ENCODE measurements around the gene TRABD2B.

DNA sequence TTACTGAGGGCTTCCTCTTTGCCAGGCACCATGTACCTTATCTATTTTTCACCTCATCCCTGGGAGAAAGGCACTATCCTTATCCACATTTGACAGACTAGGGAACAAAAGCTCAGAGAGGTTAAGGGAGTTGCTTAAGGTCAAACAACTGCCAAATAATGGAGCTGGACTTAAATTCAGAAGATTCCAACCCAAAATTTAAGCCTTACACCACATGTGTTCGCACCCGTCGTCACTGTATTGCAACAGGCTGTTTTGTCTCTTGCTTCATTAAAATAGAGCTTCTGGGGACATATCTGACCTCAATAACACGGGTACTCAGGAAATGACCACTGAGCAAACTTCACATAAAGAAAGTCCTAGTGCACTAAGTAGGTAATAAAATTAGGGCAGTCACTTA, 62.0 kb downstream of the TRABD2B start:
- TF ChIP-seq, protein P1, sequence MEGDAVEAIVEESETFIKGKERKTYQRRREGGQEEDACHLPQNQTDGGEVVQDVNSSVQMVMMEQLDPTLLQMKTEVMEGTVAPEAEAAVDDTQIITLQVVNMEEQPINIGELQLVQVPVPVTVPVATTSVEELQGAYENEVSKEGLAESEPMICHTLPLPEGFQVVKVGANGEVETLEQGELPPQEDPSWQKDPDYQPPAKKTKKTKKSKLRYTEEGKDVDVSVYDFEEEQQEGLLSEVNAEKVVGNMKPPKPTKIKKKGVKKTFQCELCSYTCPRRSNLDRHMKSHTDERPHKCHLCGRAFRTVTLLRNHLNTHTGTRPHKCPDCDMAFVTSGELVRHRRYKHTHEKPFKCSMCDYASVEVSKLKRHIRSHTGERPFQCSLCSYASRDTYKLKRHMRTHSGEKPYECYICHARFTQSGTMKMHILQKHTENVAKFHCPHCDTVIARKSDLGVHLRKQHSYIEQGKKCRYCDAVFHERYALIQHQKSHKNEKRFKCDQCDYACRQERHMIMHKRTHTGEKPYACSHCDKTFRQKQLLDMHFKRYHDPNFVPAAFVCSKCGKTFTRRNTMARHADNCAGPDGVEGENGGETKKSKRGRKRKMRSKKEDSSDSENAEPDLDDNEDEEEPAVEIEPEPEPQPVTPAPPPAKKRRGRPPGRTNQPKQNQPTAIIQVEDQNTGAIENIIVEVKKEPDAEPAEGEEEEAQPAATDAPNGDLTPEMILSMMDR (IDR thresholded peaks at IDR 0.05; ENCODE audit: extremely low read depth in 1 of 2, insufficient read depth in 1 of 2, low read depth in 1 of 2, low read length in 2 of 2): no peak
- no peak for TF ChIP-seq POLR2AphosphoS5 (IDR thresholded peaks at IDR 0.05; ENCODE audit: insufficient read depth, low read depth, low read length)
